ENCODE measurements around the gene DAAM2. TPM values are rescaled to one million over a fixed set of nuclear protein-coding genes. Genes with fewer than 3 reads are reported as not detected.

DAAM2 gene
- polyA plus RNA-seq, 1 experiment, result 60.6 TPM

- Histone ChIP-seq H3K4me3 (ENCODE audit: low read depth, low read length) (no peak overlapping the region), H3K36me3 (ENCODE audit: control insufficient read depth, insufficient read depth, low read length) (no peaks in the 10 kb centered on the region), H3K27me3 (ENCODE audit: control insufficient read depth, insufficient read depth, low read length) (no peaks in the 10 kb centered on the region)
- POLR2A ChIA-PET, result no interaction called here
- DNase-seq (ENCODE audit: low read depth), result no peak
- no peak for TF ChIP-seq CTCF (IDR thresholded peaks at IDR 0.05; ENCODE audit: insufficient read depth, low read depth, low read length)
- CTCF ChIA-PET, result interaction anchor here (1.4 kb wide), 1 partner anchor 56 kb away, joined by 4 read pairs; no protein-coding TSS in a partner anchor
Measured at GRCh38 chr6:39808964-39809363, 16.8 kb downstream of the DAAM2 start.

- no peaks in the 10 kb centered on the region for H3K27me3 ChIP-seq (ENCODE audit: control insufficient read depth, insufficient read depth, low read length)
- POLR2A ChIA-PET, result no interaction called here
- DNase-seq (ENCODE audit: low read depth), result no peak
Measured at GRCh38 chr6:39811835-39812345, 19.7 kb downstream of the DAAM2 start.

GRCh38 chr6:39812496-39812852, 20.3 kb downstream of the DAAM2 start:
- Histone ChIP-seq H3K36me3 (ENCODE audit: control insufficient read depth, insufficient read depth, low read length) (peaks cover 4% of the 10 kb centered on the region), H3K27me3 (ENCODE audit: control insufficient read depth, insufficient read depth, low read length) (no peaks in the 10 kb centered on the region), H3K4me3 (ENCODE audit: low read depth, low read length) (no peak overlapping the region)
- TF ChIP-seq CTCF (IDR thresholded peaks at IDR 0.05; ENCODE audit: insufficient read depth, low read depth, low read length), result no peak
- ChIA-PET POLR2A (no interaction called here), CTCF (interaction anchor here (0.6 to 2.7 kb wide), 9 partner anchors 10 to 435 kb away, joined by 3 to 9 read pairs (median 4); no protein-coding TSS in a partner anchor)
- no peak for DNase-seq (ENCODE audit: low read depth)

More at GRCh38 chr6:39811835-39812345, 19.7 kb downstream of the DAAM2 start:
- H3K4me3 ChIP-seq (ENCODE audit: low read depth, low read length), result no peak overlapping the region
- no peak for TF ChIP-seq CTCF (IDR thresholded peaks at IDR 0.05; ENCODE audit: insufficient read depth, low read depth, low read length)
- peaks cover 4% of the 10 kb centered on the region for H3K36me3 ChIP-seq (ENCODE audit: control insufficient read depth, insufficient read depth, low read length)
- CTCF ChIA-PET, result interaction anchor here (1.1 to 2.3 kb wide), 8 partner anchors 10 to 434 kb away, joined by 3 to 7 read pairs (median 4); no protein-coding TSS in a partner anchor

GRCh38 chr6:39812853-39813533, 20.8 kb downstream of the DAAM2 start:
- TF ChIP-seq CTCF (IDR thresholded peaks at IDR 0.05; ENCODE audit: insufficient read depth, low read depth, low read length), result peak; percentile 51
- ChIA-PET POLR2A (interaction anchor here (0.6 to 0.7 kb wide), 3 partner anchors 14 to 116 kb away, joined by 3 to 7 read pairs (median 6); no protein-coding TSS in a partner anchor), CTCF (interaction anchor here (0.6 to 2.7 kb wide), 9 partner anchors 9 to 435 kb away, joined by 3 to 9 read pairs (median 4); no protein-coding TSS in a partner anchor)
- peak; percentile 97 for DNase-seq (ENCODE audit: low read depth)
- H3K36me3 ChIP-seq (ENCODE audit: control insufficient read depth, insufficient read depth, low read length), result peaks cover 4% of the 10 kb centered on the region
- H3K27me3 ChIP-seq (ENCODE audit: control insufficient read depth, insufficient read depth, low read length), result no peaks in the 10 kb centered on the region
- no peak overlapping the region for H3K4me3 ChIP-seq (ENCODE audit: low read depth, low read length)

GRCh38 chr6:39814236-39814635, 22.1 kb downstream of the DAAM2 start:
- no peak for TF ChIP-seq CTCF (IDR thresholded peaks at IDR 0.05; ENCODE audit: insufficient read depth, low read depth, low read length)
- ChIA-PET POLR2A (no interaction called here), CTCF (interaction anchor here (2.7 kb wide), 1 partner anchor 52 kb away, joined by 9 read pairs; no protein-coding TSS in a partner anchor)
- H3K27me3 ChIP-seq (ENCODE audit: control insufficient read depth, insufficient read depth, low read length), result no peaks in the 10 kb centered on the region
- no peak for DNase-seq (ENCODE audit: low read depth)
- H3K4me3 ChIP-seq (ENCODE audit: low read depth, low read length), result no peak overlapping the region
- peaks cover 4% of the 10 kb centered on the region for H3K36me3 ChIP-seq (ENCODE audit: control insufficient read depth, insufficient read depth, low read length)

All from BJ (cell line).